ENCODE data around the gene PRELID1.

The PRELID1 gene

DNA sequence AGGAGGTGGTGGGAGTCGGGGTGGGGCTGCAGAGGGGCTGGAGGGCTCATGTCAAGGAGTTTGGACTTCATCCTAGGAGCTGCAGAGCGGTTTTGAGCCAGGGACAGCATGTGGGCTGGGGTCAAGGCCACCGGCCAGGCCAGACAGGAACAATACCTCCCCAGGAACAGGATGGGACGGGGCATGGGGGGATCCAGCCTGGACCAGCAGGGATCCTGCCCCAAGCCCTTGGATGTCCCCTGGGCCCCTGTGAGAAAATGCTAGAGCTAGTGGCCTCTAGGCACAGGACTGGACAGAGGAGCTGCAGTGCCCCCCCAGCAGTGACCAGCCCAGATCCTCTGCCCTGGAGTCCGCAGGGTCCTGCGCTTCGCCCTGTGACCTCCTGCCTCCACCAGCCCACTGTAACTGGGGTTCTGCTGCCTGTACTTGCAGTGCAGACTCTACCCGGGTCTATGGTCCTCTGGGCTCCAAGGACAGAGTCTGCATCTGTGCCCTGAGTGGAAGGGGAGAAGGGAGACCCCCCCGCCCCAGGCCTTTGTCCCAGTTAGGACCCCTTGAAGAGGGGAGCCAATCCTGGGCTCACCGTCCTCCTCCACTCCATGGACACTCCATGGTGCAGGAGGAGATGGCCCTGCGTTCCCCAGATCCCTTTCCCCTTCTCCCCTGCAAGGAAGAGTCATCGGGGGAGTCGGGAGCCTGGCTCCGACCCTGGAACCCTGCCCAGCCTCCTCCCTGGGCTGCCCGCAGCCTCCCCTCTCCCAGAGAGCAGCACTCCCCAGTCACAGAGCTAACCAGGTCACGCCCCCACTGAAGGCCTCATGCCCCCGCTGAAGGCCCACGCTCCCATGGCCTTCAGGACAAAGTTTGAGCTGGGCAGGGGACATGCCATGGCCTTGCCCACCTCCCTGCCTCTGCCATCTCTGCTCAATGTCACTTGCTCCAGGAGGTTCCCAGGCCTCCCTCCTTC, 11.1 kb downstream of the PRELID1 start:
- no peak for DNase-seq

GRCh38 chr5:177315411-177315810, 11.8 kb downstream of the PRELID1 start:
- DNase-seq = no peak

DNA sequence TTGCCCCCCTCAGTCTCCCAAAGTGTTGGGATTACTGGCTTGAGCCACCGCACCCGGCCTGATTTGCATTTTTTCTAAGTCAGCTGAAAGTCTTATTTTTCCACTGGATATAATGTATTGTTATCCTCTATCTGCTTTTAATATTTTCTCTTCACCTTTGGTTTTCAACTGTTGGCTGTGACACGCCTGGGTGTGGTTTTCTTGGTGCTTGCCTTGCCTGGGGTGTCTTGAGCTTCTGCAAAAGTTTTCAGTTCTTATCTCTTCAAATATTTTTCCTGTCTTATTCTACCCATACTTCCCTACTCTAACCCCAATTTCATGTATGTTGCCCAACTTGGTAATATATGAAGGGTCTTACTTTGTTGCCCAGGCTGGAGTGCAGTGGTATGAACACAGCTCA, 12.4 kb downstream of the PRELID1 start:
- DNase-seq = no peak

- peak; percentile 67 to 73 for DNase-seq
These were observed 14.4 kb downstream of the PRELID1 start for GRCh38 chr5:177317959-177318377.

DNA sequence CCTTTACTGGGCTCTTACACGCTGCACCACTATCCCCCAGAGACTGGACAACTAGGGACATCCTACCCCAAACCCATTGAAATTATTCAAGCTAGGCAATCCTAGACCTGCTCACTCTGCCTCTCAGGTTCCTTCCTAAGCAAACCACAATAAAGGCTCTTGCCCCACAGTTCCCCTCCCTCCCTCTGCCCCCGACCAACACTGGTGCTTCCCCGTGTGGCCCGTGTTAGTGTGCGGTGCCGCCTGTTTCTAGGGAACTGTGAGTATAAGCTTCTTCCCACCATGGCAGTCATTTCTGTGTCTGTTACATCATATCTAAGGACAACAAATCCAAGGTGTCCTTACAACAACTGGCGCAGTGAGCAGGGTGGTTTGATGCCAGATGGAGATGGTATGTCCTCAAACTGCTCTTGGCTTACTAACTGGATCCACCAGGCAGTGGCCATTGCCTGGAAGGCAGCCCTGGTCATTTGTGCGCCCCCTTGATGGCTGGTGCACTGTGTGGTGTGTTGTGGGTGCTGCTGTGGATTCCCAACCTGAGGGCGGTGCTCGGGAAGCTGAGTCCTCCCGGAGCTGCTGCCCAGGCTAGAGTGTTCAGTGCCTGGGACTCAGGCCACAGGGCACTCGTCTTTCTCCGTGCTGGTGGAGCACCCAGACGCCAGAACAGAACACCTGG, 16.5 kb downstream of the PRELID1 start:
- DNase-seq = peak in 1 of 2 experiments; percentile 14

DNA sequence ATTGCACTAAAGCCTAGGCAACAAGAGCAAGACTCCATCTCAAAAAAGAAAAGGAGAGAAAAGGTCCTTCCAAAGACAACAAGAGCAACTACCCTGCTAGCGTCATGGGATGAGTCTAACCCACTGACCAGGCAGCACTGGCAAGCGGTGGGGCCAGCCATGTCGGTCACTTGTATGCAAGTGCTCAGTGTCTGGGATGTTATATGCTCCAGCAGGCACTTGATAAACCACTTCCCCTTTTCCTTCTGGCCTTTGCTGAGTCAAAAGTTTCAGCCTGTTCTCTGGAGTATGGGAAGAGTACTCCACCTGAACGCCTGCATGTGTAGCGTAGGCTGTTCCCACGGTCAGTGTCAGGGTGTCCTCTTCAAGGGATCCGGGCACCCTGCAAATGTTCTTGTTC, 17.3 kb downstream of the PRELID1 start:
- DNase-seq = no peak

DNA sequence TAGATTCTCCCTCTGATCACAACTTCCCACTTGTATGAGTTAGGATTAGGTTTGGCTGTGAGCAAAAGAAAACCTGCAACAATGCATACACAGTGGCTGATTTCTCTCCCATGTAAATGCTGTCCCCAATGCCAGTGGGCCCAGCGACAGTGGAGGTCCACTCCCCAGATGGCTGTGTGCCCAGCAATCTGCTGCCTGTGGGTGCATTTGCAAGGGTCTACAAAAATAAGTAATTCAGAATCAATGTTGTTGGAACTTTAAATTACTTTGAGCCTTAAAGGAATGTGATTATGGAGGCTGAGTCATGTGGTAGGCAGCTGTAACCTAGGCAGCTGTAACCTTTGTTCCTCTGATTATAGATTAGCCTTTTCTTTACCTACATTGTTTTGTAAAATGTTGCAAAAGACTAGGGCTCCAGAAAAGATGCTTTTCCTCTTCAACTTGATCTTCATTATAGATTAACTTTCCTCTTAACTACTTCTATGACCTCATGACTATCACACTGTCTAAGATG, 22.3 kb downstream of the PRELID1 start:
- DNase-seq = no peak

DNA sequence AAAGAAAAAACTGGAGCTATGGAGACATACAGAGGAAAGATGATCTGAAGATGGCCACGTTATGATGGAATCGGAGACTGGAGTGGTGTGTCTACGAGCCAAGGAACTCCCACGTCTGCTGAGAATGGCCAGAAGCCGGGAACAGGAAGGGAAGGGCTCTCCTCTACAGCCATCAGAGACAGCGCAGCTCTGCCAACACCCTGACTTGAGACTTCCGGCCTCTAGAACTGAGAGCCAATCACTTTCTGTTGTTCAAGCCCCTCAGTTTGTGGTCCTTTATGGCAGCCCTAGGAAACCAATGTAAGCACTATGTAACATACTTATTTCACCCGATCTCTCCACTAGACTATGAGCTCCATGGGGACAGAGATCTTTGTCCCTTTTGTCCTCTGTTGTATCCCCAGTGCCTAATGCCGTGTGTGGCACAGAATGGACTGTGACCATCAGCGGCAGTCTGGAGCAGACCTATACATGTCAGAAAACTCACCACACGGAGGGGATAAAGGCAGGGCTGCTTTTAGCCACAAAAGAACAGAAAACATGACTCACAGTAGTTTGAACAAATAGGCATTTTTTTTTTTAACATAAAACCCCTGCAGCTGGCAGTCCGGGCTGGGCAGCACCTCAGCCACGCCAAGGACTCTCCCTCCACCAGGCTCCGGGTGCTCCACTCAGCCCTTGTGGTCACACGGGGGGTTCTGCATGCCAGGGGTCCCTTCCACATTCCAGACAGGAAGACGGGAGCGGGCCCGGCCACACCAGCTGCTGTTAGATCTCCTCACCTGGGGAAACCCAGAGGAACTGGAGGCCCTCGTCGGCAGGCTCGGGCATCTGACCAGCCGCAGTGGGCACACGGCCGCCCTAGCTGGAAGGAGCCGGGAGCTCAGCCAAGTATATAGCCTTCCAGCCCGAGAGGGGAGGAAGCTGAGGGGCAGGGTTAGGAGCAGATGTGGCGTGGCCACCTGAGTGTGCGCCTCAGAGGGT, 24.2 kb downstream of the PRELID1 start:
- DNase-seq = no peak

DNA sequence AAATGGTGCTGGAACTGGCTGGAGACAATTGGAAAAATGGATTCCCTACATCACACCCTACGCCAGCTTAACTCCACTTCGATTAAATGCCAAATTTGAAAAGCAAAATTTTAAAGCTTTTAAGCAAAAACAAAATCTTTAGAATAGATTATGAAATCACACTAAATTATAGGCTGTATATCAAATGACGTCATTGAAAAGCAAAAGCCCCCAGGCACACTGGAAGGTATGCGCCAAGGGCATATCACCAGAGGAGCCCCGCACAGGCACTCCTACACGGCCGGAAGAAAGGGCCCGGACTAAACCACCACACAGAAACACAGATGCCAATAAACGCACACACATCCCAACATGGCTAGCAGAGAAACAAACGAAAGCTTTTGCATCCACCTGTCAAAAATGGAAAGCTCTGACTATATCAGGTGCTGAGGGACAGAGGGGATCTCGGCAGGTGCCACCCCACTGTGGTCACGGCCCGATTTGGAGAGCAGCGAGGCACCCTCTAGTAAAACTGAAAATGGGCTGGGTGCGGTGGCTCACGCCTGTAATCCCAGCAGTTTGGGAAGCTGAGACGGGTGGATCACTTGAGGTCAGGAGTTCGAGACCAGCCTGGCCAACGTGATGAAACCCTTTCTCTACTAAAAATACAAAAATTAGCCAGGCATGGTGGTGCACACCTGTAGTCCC, 25.1 kb downstream of the PRELID1 start:
- DNase-seq = no peak

DNA sequence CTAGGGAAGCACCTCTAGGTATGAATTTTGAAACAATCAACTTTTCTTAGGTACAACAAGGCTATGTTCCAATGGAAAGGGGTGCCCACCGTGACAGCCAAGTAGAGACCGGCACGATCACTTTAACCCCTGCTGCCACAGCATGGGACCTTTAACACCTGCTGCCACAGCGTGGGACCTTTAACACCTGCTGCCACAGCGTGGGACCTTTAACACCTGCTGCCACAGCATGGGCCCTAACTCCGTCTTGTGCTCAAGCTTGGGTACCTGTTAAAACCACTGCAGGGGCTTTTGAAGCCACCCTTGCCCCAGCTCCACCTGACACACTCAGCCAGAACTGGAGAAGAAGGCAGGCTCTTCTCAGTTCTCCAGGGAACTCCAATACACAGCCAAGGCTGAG, 26.3 kb downstream of the PRELID1 start:
- no peak for DNase-seq

DNA sequence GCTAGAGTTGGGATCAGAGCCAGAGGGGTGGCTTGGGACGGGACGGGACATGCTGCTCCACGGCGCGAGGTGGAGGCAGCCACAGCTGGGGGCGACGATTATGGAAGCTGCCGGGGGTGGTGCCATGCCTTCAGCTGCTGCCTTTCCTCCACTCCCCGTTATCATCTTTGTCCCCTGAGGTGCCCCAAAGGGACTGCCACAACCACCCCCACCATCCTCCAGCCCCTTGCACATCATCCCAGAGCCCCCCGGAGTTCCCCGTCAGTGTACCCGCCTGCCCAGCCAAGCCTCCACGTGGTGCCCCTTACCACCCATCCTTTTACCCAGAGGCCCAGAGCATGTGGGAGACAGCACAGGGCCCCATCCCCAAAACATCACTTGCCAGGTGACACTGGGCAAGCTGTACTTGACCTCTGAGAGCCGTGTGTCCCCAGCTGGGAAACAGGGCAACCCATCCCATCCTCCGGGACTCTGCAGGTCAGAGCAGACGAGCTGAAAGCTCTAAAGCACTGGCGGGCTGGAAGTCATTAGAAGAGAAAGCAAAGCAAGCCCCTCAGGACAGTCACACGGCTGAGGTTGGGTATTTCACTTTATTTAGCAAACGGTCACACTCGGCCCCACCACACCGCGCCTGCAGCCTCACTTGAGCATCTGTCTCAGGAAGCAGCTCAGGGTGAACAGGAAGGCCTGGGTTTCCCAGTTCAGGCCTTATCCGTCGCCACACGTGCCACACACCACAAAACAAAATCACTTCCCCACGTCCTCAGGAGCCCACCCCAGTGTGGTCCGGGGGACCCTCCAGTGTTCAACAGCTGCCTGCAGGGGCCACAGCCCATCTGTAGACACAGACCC, 27.6 kb downstream of the PRELID1 start:
- no peak for DNase-seq

DNA sequence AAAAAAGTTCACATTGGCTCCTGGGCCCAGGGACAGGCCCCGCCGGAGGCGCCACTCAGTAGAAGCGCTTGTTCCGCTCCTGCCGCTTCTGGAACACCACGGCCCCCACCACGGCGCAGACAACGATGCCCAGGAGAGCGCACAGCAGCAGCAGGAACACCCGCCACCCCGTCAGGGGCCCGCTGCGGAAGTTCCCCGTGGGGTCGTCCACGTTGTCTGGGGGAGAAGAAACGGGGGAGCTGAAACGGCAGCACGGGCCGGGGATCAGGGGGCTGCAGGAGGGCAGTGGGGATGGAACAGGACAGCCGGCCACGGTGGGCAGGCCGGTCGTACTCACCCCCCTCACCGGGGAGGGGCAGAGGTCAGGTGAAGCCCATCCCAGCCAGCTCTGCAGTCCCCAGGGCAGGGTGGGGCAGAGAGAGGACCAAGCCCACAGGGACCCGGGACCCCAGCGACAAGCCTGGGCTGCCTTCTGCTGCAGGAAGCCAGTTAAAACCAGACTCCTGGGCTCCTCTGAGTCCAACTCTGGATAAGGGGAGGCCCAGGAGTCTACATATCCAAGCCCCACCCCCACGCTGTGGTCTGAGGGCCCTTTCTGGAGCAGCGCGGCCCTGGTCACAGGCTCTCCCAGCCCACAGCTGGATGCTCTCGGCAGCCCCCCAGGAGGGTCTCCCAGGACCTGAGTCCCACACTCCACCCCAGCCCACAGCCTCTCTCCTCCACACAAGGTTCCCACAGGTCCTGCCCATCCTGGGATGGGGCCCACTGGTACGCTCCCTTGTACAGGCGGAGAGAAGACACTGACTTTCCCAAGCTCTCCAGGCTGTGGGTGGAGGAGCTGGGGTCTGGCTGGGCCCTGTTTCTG, 28.7 kb downstream of the PRELID1 start:
- DNase-seq = no peak

GRCh38 chr5:177332896-177333260, 29.3 kb downstream of the PRELID1 start:
- DNase-seq = no peak

DNA sequence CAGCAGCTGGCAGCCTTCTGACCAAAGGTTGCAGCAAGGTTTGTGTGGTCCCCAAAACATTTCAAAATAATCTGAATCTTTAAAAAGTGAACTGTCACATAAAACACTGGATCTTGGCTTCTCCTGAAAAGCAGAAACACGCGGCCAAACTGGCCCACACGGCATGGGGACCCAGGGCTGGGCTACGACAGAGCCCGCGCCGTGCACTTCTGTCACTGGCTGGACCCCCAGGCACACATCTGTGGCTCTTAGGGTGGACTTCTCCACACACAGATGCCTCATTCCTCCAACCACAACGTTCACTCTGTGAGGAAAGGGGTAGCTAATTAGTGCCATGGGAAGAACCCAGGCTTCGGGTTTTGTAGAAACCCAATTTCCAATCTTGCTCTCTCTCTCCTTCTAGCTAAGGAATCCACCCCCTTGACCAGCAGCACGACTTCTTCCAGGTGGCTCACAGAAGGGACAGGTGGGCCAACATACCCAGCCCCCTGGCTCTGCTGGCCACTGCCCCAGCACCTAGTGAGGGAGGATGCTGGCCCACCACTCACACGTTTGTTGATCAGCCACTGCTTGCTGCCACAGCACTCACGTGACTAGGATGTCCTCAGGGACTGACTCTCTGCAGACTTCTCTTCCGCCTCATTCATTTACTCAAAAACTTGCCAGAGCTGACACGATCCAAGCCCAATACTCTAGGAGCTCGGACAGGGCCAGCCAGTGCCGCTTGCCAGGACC, 30.0 kb downstream of the PRELID1 start:
- no peak for DNase-seq

GRCh38 chr5:177334155-177334551, 30.6 kb downstream of the PRELID1 start:
- no peak for DNase-seq

GRCh38 chr5:177334781-177335700, 31.4 kb downstream of the PRELID1 start:
- no peak for DNase-seq

GRCh38 chr5:177335701-177336065, 32.1 kb downstream of the PRELID1 start:
- no peak for DNase-seq

- DNase-seq = no peak
These were observed 32.5 kb downstream of the PRELID1 start for GRCh38 chr5:177336112-177336511.

Data from activated CD4-positive, alpha-beta T cell treated with anti-CD3 and anti-CD28 coated beads, Interleukin-2, amount 50 U/mL, for 4 hours (primary cell).